GM19463 (cell line): Measurements from ENCODE around the gene OLR1.
"Not testable (repeated sequence)": the region's sequence is repeated elsewhere in the genome, so short reads cannot be mapped to it uniquely, and the experiment has no call there.

ENCODE experiments used
- ATAC-seq: cut with Tn5 transposase; IDR thresholded peaks from one replicate; pipeline ENCODE4 v1.9.1; 2021; ENCODE audit warnings: mild to moderate bottlenecking, moderate library complexity; ENCODE audit not compliant: unreplicated experiment

OLR1 gene

GRCh38 chr12:10171973-10172728 lies at the start of gene OLR1:
Gene OLR1 (minus strand): TSS chr12:10172132. CDS start chr12:10172077, 55 bp downstream.
- ATAC-seq: no peak

- ATAC-seq: no peak
These were observed 48.6 kb upstream of the OLR1 start for GRCh38 chr12:10220398-10221077.

GRCh38 chr12:10218021-10218420 lies 46.1 kb upstream of the OLR1 start:
- ATAC-seq: no peak

GRCh38 chr12:10215946-10216345 lies 44.0 kb upstream of the OLR1 start:
- not testable (repeated sequence) for ATAC-seq

GRCh38 chr12:10215436-10215835 lies 43.5 kb upstream of the OLR1 start:
- no peak for ATAC-seq

- no peak for ATAC-seq
These were observed 42.9 kb upstream of the OLR1 start for GRCh38 chr12:10214895-10215267.

GRCh38 chr12:10214136-10214894 lies 42.4 kb upstream of the OLR1 start:
- no peak for ATAC-seq

GRCh38 chr12:10213168-10214135 lies 41.5 kb upstream of the OLR1 start:
- peak; percentile 47 for ATAC-seq

- peak; percentile 49 for ATAC-seq
These were observed 40.8 kb upstream of the OLR1 start, which contains the start of gene GABARAPL1 for GRCh38 chr12:10212739-10213131. Gene GABARAPL1 (plus strand): TSS chr12:10212877. CDS start chr12:10213130, 253 bp downstream.

- ATAC-seq: peak; percentile 71
These were observed 40.2 kb upstream of the OLR1 start for GRCh38 chr12:10211940-10212738.

GRCh38 chr12:10211101-10211939 lies 39.4 kb upstream of the OLR1 start:
- no peak for ATAC-seq

- no peak for ATAC-seq
These were observed 38.3 kb upstream of the OLR1 start for GRCh38 chr12:10210225-10210624.

- no peak for ATAC-seq
These were observed 35.2 kb upstream of the OLR1 start for GRCh38 chr12:10207136-10207535.

- no peak for ATAC-seq
These were observed 33.4 kb upstream of the OLR1 start for GRCh38 chr12:10205220-10205807.

- not testable (repeated sequence) for ATAC-seq
These were observed 32.6 kb upstream of the OLR1 start for GRCh38 chr12:10204495-10204894.

GRCh38 chr12:10197879-10198278 lies 25.9 kb upstream of the OLR1 start:
- ATAC-seq: no peak

GRCh38 chr12:10196210-10196609 lies 24.3 kb upstream of the OLR1 start:
- peak; percentile 81 for ATAC-seq

GRCh38 chr12:10194160-10194670 lies 22.3 kb upstream of the OLR1 start:
- no peak for ATAC-seq
